MCF 10A (cell line): Measurements from ENCODE around the gene CUBN. TPM values are rescaled to one million over a fixed set of nuclear protein-coding genes. Genes with fewer than 3 reads are reported as not detected.

ENCODE experiments used
- BruUV-seq: library from RNA; stranded (reverse); fragments of 400-500 nt; replicated peaks from 2 replicates; lab custom pipeline; 2021; lab: Mats Ljungman, UMichigan
- CTCF ChIA-PET: fragments of 300-600 bp; sonication (Branson Sonifier 250); formaldehyde crosslinking; extraction: SDS; loops from one replicate; lab custom pipeline; 2021; ENCODE audit warnings: antibody characterized with exemption, inconsistent platforms; lab: Yijun Ruan, JAX
- POLR2A ChIA-PET: fragments of 300-600, 350-650 bp; sonication (Branson Sonifier 250); formaldehyde crosslinking; extraction: SDS; loops from one replicate; lab custom pipeline; 2020; ENCODE audit warnings: antibody characterized with exemption, inconsistent platforms; lab: Yijun Ruan, JAX
- DNase-seq: peaks from one replicate; pipeline ENCODE4 v3.0.0-alpha.2; 2018; ENCODE audit not compliant: unreplicated experiment
- H3K27ac Mint-ChIP-seq: one replicate; pipeline ENCODE4 v1.8.0; 2022; ENCODE audit warnings: mild to moderate bottlenecking, low read depth, mixed read lengths; ENCODE audit not compliant: unreplicated experiment
- H3K27me3 Mint-ChIP-seq: one replicate; pipeline ENCODE4 v1.8.0; 2022; ENCODE audit warnings: mixed read lengths; ENCODE audit not compliant: insufficient read depth, unreplicated experiment
- H3K36me3 Mint-ChIP-seq: one replicate; pipeline ENCODE4 v1.8.0; 2022; ENCODE audit warnings: mild to moderate bottlenecking, moderate library complexity, mixed read lengths; ENCODE audit not compliant: insufficient read depth, unreplicated experiment
- H3K4me1 Mint-ChIP-seq: one replicate; pipeline ENCODE4 v1.8.0; 2022; ENCODE audit warnings: mixed read lengths; ENCODE audit not compliant: insufficient read depth, unreplicated experiment
- H3K4me3 Mint-ChIP-seq: one replicate; pipeline ENCODE4 v1.8.0; 2022; ENCODE audit warnings: mild to moderate bottlenecking, moderate library complexity, mixed read lengths; ENCODE audit not compliant: unreplicated experiment
- H3K9me3 Mint-ChIP-seq: one replicate; pipeline ENCODE4 v1.8.0; 2022; ENCODE audit warnings: mixed read lengths; ENCODE audit not compliant: unreplicated experiment
- intact Hi-C: fragments of 100-400 bp; cut with micrococcal nuclease; formaldehyde crosslinking; loops from 2 replicates; pipeline ENCODE4 v1.14.1; 2022
- total RNA-seq: library from RNA; stranded (reverse); gene quantifications from 2 replicates; pipeline ENCODE4 v1.2.3, GENCODE V29; 2022
- TF ChIP-seq, protein P1 (sequence below): fragments of 200-600 bp; IDR thresholded peaks from one replicate; pipeline ENCODE4 v1.8.0; 2022; ENCODE audit warnings: antibody characterized with exemption, mild to moderate bottlenecking; ENCODE audit not compliant: unreplicated experiment

CUBN gene
- total RNA-seq, 1 experiment from 2014 or later: 1.3 TPM

DNA sequence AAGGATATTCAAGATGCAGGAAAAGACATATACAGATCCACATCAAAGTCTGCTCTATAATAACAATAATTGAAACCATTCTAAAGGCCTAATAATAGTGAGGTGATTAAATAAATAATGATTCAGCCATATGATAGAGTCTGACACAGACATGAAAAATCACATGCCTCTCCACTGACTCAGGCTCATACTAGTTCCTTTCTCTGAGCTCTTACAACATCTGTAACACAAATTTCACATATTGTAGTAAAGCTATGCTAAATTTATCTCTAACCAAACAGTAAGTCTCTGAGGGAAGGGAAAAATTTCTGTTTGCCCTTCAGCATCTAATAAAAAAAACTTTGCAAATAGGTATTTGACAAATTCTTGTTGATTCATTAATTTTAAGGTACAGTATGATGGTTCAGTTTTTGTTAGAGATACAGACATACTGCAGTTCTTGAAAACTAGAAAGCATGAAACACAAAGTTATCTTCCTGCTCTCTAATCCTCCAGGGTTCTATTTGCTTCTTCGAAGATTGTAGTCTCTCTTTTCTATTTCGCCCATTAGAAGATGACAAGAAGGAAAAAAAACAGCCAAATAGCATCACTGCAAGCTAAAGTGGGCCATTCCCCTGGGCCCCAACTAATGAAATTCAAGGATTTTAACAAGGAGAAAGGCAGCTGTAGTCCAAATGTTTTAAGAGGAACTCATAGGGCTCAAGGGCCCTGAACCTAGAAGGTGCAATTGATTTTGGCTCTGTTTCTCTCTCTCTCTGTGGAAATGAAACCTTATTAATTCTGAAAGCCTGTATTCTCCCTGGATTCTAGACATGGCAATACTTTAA, 53.9 kb downstream of the CUBN start:
- peaks cover 29% of the 10 kb centered on the region for H3K4me1 Mint-ChIP-seq
- no peaks in the 10 kb centered on the region for H3K27me3 Mint-ChIP-seq
- CTCF ChIA-PET: interaction anchor here (0.6 to 0.7 kb wide), 3 partner anchors 45 to 1546 kb away, joined by 3 to 4 read pairs (median 4); no protein-coding TSS in a partner anchor
- peak; percentile 87 for DNase-seq
- peak overlapping the region; percentile 54 for H3K27ac Mint-ChIP-seq
- no peak overlapping the region for H3K4me3 Mint-ChIP-seq
- no peaks in the 10 kb centered on the region for H3K36me3 Mint-ChIP-seq
- intact Hi-C loops: loop anchor here (5.0 kb wide), 1 partner anchor 48 kb away; no protein-coding TSS in a partner anchor
- POLR2A ChIA-PET: interaction anchor here (1.0 to 4.1 kb wide), 5 partner anchors 12 to 126 kb away, joined by 3 to 27 read pairs (median 4); partner anchors contain the start of gene TRDMT1
- BruUV-seq: TSS peak; percentile 89
- TF ChIP-seq, protein P1, sequence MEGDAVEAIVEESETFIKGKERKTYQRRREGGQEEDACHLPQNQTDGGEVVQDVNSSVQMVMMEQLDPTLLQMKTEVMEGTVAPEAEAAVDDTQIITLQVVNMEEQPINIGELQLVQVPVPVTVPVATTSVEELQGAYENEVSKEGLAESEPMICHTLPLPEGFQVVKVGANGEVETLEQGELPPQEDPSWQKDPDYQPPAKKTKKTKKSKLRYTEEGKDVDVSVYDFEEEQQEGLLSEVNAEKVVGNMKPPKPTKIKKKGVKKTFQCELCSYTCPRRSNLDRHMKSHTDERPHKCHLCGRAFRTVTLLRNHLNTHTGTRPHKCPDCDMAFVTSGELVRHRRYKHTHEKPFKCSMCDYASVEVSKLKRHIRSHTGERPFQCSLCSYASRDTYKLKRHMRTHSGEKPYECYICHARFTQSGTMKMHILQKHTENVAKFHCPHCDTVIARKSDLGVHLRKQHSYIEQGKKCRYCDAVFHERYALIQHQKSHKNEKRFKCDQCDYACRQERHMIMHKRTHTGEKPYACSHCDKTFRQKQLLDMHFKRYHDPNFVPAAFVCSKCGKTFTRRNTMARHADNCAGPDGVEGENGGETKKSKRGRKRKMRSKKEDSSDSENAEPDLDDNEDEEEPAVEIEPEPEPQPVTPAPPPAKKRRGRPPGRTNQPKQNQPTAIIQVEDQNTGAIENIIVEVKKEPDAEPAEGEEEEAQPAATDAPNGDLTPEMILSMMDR: no peak
- H3K9me3 Mint-ChIP-seq: no peaks in the 10 kb centered on the region

DNA sequence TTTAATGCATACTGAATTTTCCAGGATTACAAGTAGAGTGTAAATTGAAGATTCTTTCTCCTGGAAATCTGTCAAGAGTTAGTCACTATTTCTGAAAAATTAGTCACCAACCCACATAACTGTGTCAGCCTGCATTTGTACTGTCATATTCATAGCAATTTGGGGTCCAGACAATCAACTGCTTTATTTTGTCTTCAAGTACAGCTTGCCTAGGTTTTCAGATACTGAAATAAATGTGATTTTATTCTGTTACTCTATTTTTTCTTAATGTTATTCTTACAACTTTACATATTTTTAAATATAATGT, 55.1 kb downstream of the CUBN start:
- DNase-seq: no peak
- H3K27ac Mint-ChIP-seq: peak overlapping the region; percentile 54
- H3K27me3 Mint-ChIP-seq: no peaks in the 10 kb centered on the region
- H3K4me1 Mint-ChIP-seq: peaks cover 29% of the 10 kb centered on the region
- H3K36me3 Mint-ChIP-seq: no peaks in the 10 kb centered on the region
- POLR2A ChIA-PET: interaction anchor here (4.1 kb wide), 1 partner anchor 11 kb away, joined by 27 read pairs; no protein-coding TSS in a partner anchor
- intact Hi-C loops: no loop called here
- no TSS peak for BruUV-seq
- TF ChIP-seq, protein P1: no peak
- no peak overlapping the region for H3K4me3 Mint-ChIP-seq
- CTCF ChIA-PET: no interaction called here
- H3K9me3 Mint-ChIP-seq: no peaks in the 10 kb centered on the region

DNA sequence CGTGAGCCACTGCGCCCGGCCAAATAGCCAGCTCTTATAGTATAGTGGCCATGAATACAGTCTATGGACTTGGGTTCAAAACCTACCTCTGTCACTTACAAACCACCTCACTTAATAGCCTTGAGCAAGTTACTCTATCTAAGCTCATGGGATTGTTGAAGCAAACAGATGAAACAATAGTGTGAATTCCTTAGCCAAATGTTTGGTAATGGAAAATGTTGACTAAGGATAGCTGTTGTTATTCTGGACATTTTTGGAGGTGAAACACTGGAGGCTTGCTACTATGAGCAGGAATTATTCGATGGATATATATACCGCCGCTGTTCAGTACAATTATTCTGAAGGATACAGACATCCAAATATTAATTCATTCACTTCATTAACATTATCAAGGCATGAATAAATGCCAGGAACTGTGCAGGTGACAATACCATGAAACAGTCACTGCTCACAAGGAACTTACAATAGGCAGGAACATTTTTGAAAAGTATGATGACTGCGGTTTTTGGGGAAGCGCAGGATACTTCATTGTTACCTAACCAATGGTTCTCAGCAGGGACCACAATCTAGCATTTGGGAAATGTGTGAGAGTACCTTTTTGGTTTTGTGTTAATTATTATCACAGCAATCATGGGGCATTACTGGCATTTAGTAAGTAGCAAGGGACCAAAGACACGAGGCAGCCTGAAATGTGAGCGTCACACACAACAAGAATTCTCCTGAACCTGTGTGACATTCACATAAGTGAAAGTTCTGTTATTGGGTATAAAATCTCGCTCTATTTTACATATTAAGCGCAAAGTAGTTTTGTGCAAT, 55.7 kb downstream of the CUBN start:
- DNase-seq: no peak
- H3K4me1 Mint-ChIP-seq: peaks cover 29% of the 10 kb centered on the region
- no peaks in the 10 kb centered on the region for H3K27me3 Mint-ChIP-seq
- CTCF ChIA-PET: interaction anchor here (0.7 kb wide), 1 partner anchor 1281 kb away, joined by 3 read pairs; no protein-coding TSS in a partner anchor
- intact Hi-C loops: no loop called here
- BruUV-seq: no TSS peak
- H3K4me3 Mint-ChIP-seq: no peak overlapping the region
- no peaks in the 10 kb centered on the region for H3K36me3 Mint-ChIP-seq
- TF ChIP-seq, protein P1: no peak
- peak overlapping the region; percentile 54 for H3K27ac Mint-ChIP-seq
- POLR2A ChIA-PET: interaction anchor here (4.1 kb wide), 1 partner anchor 10 kb away, joined by 27 read pairs; no protein-coding TSS in a partner anchor
- H3K9me3 Mint-ChIP-seq: no peaks in the 10 kb centered on the region

DNA sequence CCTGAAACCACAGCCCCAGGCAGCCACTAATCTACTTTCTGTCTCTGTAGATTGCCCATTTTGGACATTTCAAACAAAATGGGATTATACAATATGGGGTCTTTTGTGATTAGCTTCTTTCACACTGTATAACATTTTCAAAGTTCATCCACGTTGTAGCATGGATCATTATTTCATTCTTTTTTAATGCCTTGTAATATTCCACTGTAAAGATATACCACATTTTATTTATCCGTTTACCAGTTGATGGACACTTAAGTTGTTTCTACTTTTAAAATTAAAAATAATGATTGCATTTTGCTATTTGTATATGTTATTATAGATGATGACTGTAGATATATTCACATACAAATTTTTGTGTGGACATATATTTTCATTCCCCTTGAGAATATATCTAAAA, 60.7 kb downstream of the CUBN start:
- no peaks in the 10 kb centered on the region for H3K9me3 Mint-ChIP-seq
- no peak for DNase-seq
- no peaks in the 10 kb centered on the region for H3K36me3 Mint-ChIP-seq
- no TSS peak for BruUV-seq
- peaks cover 16% of the 10 kb centered on the region for H3K4me1 Mint-ChIP-seq
- no peaks in the 10 kb centered on the region for H3K27me3 Mint-ChIP-seq
- ChIA-PET POLR2A (no interaction called here), CTCF (no interaction called here)
- H3K27ac Mint-ChIP-seq: no peak overlapping the region
- no peak overlapping the region for H3K4me3 Mint-ChIP-seq
- intact Hi-C loops: loop anchor here (10.0 kb wide), 1 partner anchor 214 kb away; no protein-coding TSS in a partner anchor
- TF ChIP-seq, protein P1: no peak
